PC-9 (cell line): ENCODE data around the gene SOCS1. TPM values are rescaled to one million over a fixed set of nuclear protein-coding genes. Genes with fewer than 3 reads are reported as not detected.

ENCODE experiments used
- BruUV-seq: library from RNA; stranded (reverse); fragments of 400-500 nt; replicated peaks from 2 replicates; lab custom pipeline; 2021; lab: Mats Ljungman, UMichigan
- CTCF ChIA-PET: fragments of 300-600 bp; sonication (Branson Sonifier 250); formaldehyde crosslinking; loops from one replicate; lab custom pipeline; 2022; ENCODE audit warnings: antibody characterized with exemption; lab: Charles Lee
- POLR2A ChIA-PET: fragments of 300-600 bp; sonication (Branson Sonifier 250); formaldehyde crosslinking; loops from one replicate; lab custom pipeline; 2022; ENCODE audit warnings: antibody characterized with exemption; ENCODE audit not compliant: unreplicated experiment; lab: Charles Lee
- DNase-seq, 2 experiments: peaks; one replicate each; pipeline versions ENCODE4 v3.0.0 to v3.0.0-alpha.2; 2015 to 2022; ENCODE audit warnings: mixed read lengths in 1 of 2
- H2AFZ ChIP-seq: fragments of 200-600 bp; sonication (generic); 2 replicates; pipeline ENCODE4 v1.8.1; 2017; ENCODE audit warnings: antibody characterized with exemption
- H3F3A ChIP-seq: fragments of 200-600 bp; sonication (generic); 2 replicates; pipeline ENCODE4 v1.8.1; 2017; ENCODE audit warnings: antibody characterized with exemption, mild to moderate bottlenecking, low read depth; ENCODE audit not compliant: insufficient read depth
- H3K27ac ChIP-seq: fragments of 200-600 bp; sonication (generic); 2 replicates; pipeline ENCODE4 v1.6.1; 2016; ENCODE audit warnings: mixed run types
- H3K27me3 ChIP-seq: fragments of 200-600 bp; sonication (generic); 2 replicates; pipeline ENCODE4 v1.6.1; 2016; ENCODE audit warnings: low read depth, mixed run types; ENCODE audit not compliant: insufficient read depth
- H3K36me3 ChIP-seq: fragments of 200-600 bp; sonication (generic); 2 replicates; pipeline ENCODE4 v1.6.1; 2016; ENCODE audit warnings: low read depth, mixed run types
- H3K4me1 ChIP-seq: fragments of 200-600 bp; sonication (generic); replicated peaks from 2 replicates; pipeline ENCODE4 v1.6.1; 2016; ENCODE audit warnings: mixed run types; ENCODE audit not compliant: insufficient read depth
- H3K4me2 ChIP-seq: fragments of 200-600 bp; sonication (generic); 2 replicates; pipeline ENCODE4 v1.6.1; 2017; ENCODE audit warnings: mixed run types
- H3K4me3 ChIP-seq: fragments of 200-600 bp; sonication (generic); 2 replicates; pipeline ENCODE4 v1.6.1; 2016; ENCODE audit warnings: mixed run types
- H3K79me2 ChIP-seq: fragments of 200-600 bp; sonication (generic); 2 replicates; pipeline ENCODE4 v1.6.1; 2017; ENCODE audit warnings: low read depth, mixed run types
- H3K9me2 ChIP-seq: fragments of 200-600 bp; sonication (generic); 2 replicates; pipeline ENCODE4 v1.8.1; 2017; ENCODE audit warnings: mild to moderate bottlenecking; ENCODE audit not compliant: insufficient read depth
- H3K9me3 ChIP-seq: fragments of 200-600 bp; sonication (generic); 2 replicates; pipeline ENCODE4 v1.8.1; 2016; ENCODE audit warnings: low read depth; ENCODE audit not compliant: insufficient read depth
- H4K20me1 ChIP-seq: fragments of 200-600 bp; sonication (generic); 2 replicates; pipeline ENCODE4 v1.8.1; 2017; ENCODE audit not compliant: insufficient read depth
- EZH2 ChIP-seq: fragments of 200-600 bp; sonication (generic); IDR thresholded peaks from 2 replicates; pipeline ENCODE4 v1.8.0; 2017; ENCODE audit warnings: antibody characterized with exemption, low read depth
- intact Hi-C: fragments of 100-400 bp; cut with micrococcal nuclease; formaldehyde crosslinking; loops from one replicate; pipeline ENCODE4 v1.10.0; 2022; ENCODE audit not compliant: unreplicated experiment
- total RNA-seq: library from RNA; stranded (reverse); gene quantifications from 2 replicates; pipeline ENCODE4 v1.2.3, GENCODE V29; 2021
- TF ChIP-seq, protein P1 (sequence below): fragments of 200-600 bp; sonication (generic); conservative IDR thresholded peaks from 2 replicates; pipeline ENCODE4 v1.6.1; 2017; ENCODE audit warnings: mixed run types, antibody characterized with exemption, mild to moderate bottlenecking, moderate library complexity

The SOCS1 gene
- total RNA-seq, 1 experiment from 2014 or later = 4.6 TPM

DNA sequence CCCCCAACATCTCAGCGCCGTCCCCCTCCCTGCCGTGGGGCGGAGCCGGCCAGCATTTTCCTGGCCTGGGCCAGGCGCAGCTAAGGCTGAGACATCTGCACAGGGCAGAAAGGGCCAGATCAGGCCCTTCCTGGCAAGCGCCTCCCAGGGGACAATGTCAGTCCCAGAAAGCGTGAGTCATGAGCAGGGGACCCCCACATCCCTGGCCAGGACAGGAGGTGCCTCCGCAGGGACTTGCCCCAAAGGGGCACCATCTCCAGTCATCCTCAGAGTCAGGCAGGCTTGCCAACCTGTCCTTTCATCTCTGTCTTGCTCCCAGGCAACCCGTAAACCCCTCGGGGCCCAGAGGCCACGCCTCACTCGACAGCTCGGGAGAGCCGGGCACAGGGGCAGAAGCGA is 43.2 kb downstream of the SOCS1 start:
- Histone ChIP-seq H3K79me2 (no peaks in the 10 kb centered on the region), H3F3A (no peaks in the 10 kb centered on the region), H2AFZ (no peak overlapping the region), H3K27me3 (no peaks in the 10 kb centered on the region), H3K27ac (no peak overlapping the region), H3K36me3 (no peaks in the 10 kb centered on the region), H3K9me3 (peaks cover 3% of the 10 kb centered on the region), H3K4me1 (no peaks in the 10 kb centered on the region), H3K4me3 (no peak overlapping the region), H3K4me2 (no peak overlapping the region), H4K20me1 (no peaks in the 10 kb centered on the region), H3K9me2 (no peaks in the 10 kb centered on the region)
- BruUV-seq = no TSS peak
- CTCF ChIA-PET = no interaction called here
- POLR2A ChIA-PET = no interaction called here
- intact Hi-C loops = no loop called here
- TF ChIP-seq, protein P1, sequence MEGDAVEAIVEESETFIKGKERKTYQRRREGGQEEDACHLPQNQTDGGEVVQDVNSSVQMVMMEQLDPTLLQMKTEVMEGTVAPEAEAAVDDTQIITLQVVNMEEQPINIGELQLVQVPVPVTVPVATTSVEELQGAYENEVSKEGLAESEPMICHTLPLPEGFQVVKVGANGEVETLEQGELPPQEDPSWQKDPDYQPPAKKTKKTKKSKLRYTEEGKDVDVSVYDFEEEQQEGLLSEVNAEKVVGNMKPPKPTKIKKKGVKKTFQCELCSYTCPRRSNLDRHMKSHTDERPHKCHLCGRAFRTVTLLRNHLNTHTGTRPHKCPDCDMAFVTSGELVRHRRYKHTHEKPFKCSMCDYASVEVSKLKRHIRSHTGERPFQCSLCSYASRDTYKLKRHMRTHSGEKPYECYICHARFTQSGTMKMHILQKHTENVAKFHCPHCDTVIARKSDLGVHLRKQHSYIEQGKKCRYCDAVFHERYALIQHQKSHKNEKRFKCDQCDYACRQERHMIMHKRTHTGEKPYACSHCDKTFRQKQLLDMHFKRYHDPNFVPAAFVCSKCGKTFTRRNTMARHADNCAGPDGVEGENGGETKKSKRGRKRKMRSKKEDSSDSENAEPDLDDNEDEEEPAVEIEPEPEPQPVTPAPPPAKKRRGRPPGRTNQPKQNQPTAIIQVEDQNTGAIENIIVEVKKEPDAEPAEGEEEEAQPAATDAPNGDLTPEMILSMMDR = no peak
- TF ChIP-seq EZH2 = no peak
- peak; percentile 41 to 63 for DNase-seq

DNA sequence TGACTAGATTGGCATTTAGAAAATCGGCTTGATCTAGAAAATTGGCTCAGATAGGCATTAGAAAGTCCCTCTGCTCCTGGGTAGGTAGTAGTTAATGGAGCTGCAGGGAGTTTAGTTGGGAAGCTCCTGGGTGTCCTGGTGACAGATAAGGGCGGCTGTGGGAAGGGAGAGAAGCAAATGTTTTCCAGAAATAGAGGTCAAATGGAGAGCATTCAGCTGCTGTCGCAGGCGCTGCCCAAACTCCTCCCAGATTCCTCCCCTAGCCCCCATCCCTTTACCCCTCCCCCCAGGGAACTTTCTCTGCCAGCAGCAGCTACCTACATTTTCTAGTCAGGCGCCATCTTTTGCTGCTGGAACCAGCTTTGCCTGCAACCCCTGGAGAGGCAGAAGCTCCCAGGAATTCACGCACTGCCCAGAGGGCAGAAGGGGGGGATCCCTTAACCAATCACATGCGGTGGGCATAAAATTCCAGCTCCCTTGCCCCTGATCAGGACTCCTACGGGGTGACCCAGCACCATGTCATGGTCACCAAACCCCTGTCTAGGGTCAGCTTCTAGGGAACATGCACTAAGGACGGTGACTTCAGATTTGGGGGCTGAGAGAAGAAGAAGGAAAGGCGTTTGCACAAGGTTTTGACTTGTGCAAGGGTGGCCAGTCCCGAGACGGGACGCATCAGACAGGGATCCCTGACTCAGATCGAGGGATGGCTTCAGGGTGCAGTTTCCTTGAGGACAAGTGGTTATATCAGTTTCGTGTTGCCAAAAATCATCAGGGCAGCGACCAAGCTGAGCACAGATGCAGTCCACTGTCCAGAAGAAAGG is 43.8 kb downstream of the SOCS1 start:
- intact Hi-C loops = no loop called here
- H2AFZ ChIP-seq = no peak overlapping the region
- ChIA-PET CTCF (interaction anchor here (0.6 kb wide), 1 partner anchor 165 kb away, joined by 5 read pairs; no protein-coding TSS in a partner anchor), POLR2A (no interaction called here)
- H3K27me3 ChIP-seq = no peaks in the 10 kb centered on the region
- H3K27ac ChIP-seq = no peak overlapping the region
- no peaks in the 10 kb centered on the region for H4K20me1 ChIP-seq
- no peak overlapping the region for H3K4me2 ChIP-seq
- H3K79me2 ChIP-seq = no peaks in the 10 kb centered on the region
- DNase-seq = no peak
- H3K4me3 ChIP-seq = no peak overlapping the region
- peaks cover 3% of the 10 kb centered on the region; the same call in 1 of the 2 replicates for H3K9me3 ChIP-seq
- H3K4me1 ChIP-seq = no peaks in the 10 kb centered on the region
- TF ChIP-seq, protein P1 = no peak
- TF ChIP-seq EZH2 = no peak
- no peaks in the 10 kb centered on the region for H3K9me2 ChIP-seq
- H3K36me3 ChIP-seq = no peaks in the 10 kb centered on the region
- no TSS peak for BruUV-seq
- no peaks in the 10 kb centered on the region for H3F3A ChIP-seq

DNA sequence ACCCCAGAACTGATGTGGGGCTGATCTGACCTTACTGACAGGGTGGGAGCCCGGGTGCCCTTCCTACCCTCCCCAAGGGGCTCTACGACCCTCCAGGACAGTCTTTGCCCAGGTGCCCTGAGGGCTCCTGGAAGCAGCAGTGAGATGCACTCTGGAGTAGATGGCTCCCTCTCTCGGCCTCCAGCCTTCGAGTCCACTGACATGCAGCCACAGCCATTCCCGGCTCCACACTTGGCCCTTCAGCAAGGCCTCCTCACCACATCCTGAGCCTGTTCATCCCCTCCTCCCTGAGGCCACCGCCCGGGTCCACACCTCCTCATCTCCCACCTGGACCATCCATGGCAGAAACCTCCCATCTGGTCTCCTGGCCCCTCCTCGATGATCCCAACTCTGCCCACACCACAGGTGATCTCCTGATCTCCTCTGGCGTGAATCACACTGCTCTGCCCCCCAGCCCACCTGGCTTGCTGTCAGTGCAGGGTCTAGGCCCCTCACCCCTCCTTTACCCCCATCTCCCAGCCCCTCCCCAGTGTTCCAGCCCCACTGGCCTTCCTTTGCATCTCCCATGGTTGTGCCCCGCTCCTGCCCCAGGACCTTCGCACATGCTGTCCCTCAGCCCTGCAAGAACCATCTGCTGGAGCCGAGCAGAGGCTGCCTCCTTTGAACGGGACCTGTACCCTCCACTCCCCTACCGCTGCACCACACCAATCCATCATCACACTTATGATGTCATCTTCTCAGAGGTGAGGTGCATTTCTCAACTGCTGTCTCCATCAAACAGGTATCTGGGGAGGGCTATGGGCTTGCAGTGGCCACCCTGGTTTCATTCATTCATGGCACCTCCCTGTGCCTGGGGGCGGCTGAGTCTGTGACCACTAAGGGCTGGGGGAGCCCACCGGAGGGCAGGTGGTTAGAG is 44.7 kb downstream of the SOCS1 start:
- Histone ChIP-seq H3K4me3 (no peak overlapping the region), H3K27ac (no peak overlapping the region), H3K27me3 (no peaks in the 10 kb centered on the region), H3K9me3 (peaks cover 3% of the 10 kb centered on the region; the same call in 1 of the 2 replicates), H3K9me2 (no peaks in the 10 kb centered on the region), H3K79me2 (no peaks in the 10 kb centered on the region), H3K4me1 (no peaks in the 10 kb centered on the region), H3K36me3 (no peaks in the 10 kb centered on the region), H3F3A (no peaks in the 10 kb centered on the region), H4K20me1 (no peaks in the 10 kb centered on the region), H2AFZ (no peak overlapping the region), H3K4me2 (no peak overlapping the region)
- DNase-seq = no peak
- BruUV-seq = no TSS peak
- POLR2A ChIA-PET = no interaction called here
- TF ChIP-seq EZH2 = no peak
- TF ChIP-seq, protein P1 = no peak
- CTCF ChIA-PET = interaction anchor here (0.6 kb wide), 1 partner anchor 166 kb away, joined by 5 read pairs; no protein-coding TSS in a partner anchor
- intact Hi-C loops = no loop called here
